ENCODE data around the gene NHLH2.

Gene NHLH2

GRCh38 chr1:115815694-115816093, 25.2 kb downstream of the NHLH2 start:
- no peaks in the 10 kb centered on the region for H3K27me3 ChIP-seq (ENCODE audit: insufficient read depth, low read depth)
- no peaks in the 10 kb centered on the region for H3K79me2 ChIP-seq (ENCODE audit: insufficient read depth, low read depth)
- H3K4me3 ChIP-seq (IDR thresholded peaks at IDR 0.05; ENCODE audit: insufficient read depth, low read depth, low read length), result no peak overlapping the region
- H4K20me1 ChIP-seq (ENCODE audit: insufficient read depth), result no peaks in the 10 kb centered on the region
- no peak for TF ChIP-seq CTCF (conservative IDR thresholded peaks at IDR 0.05; ENCODE audit: low read depth, low read length)
- no peak overlapping the region for H3K4me2 ChIP-seq
- H3K36me3 ChIP-seq (ENCODE audit: insufficient read depth), result no peaks in the 10 kb centered on the region
- H3K4me1 ChIP-seq (ENCODE audit: low read depth, poor library complexity, severe bottlenecking), result no peaks in the 10 kb centered on the region
- H3K9ac ChIP-seq, result no peak overlapping the region
- no peak overlapping the region for H2AFZ ChIP-seq (ENCODE audit: low read depth)
- H3K27ac ChIP-seq, result no peak overlapping the region

- H3K4me1 ChIP-seq (ENCODE audit: low read depth, poor library complexity, severe bottlenecking), result no peaks in the 10 kb centered on the region
- H2AFZ ChIP-seq (ENCODE audit: low read depth), result no peak overlapping the region
- no peak overlapping the region for H3K27ac ChIP-seq
- no peaks in the 10 kb centered on the region for H4K20me1 ChIP-seq (ENCODE audit: insufficient read depth)
- H3K4me3 ChIP-seq (IDR thresholded peaks at IDR 0.05; ENCODE audit: insufficient read depth, low read depth, low read length), result no peak overlapping the region
- no peaks in the 10 kb centered on the region for H3K36me3 ChIP-seq (ENCODE audit: insufficient read depth)
- H3K9ac ChIP-seq, result no peak overlapping the region
- H3K27me3 ChIP-seq (ENCODE audit: insufficient read depth, low read depth), result no peaks in the 10 kb centered on the region
- H3K4me2 ChIP-seq, result no peak overlapping the region
- no peaks in the 10 kb centered on the region for H3K79me2 ChIP-seq (ENCODE audit: insufficient read depth, low read depth)
- no peak for TF ChIP-seq CTCF (conservative IDR thresholded peaks at IDR 0.05; ENCODE audit: low read depth, low read length)
These were observed 26.1 kb downstream of the NHLH2 start for GRCh38 chr1:115814685-115815398.

GRCh38 chr1:115813727-115814126, 27.2 kb downstream of the NHLH2 start:
- no peaks in the 10 kb centered on the region for H3K27me3 ChIP-seq (ENCODE audit: insufficient read depth, low read depth)
- H3K79me2 ChIP-seq (ENCODE audit: insufficient read depth, low read depth), result no peaks in the 10 kb centered on the region
- no peaks in the 10 kb centered on the region for H4K20me1 ChIP-seq (ENCODE audit: insufficient read depth)
- no peak overlapping the region for H2AFZ ChIP-seq (ENCODE audit: low read depth)
- no peak for TF ChIP-seq CTCF (conservative IDR thresholded peaks at IDR 0.05; ENCODE audit: low read depth, low read length)
- H3K4me1 ChIP-seq (ENCODE audit: low read depth, poor library complexity, severe bottlenecking), result no peaks in the 10 kb centered on the region
- no peak overlapping the region for H3K4me2 ChIP-seq
- no peaks in the 10 kb centered on the region for H3K36me3 ChIP-seq (ENCODE audit: insufficient read depth)
- H3K4me3 ChIP-seq (IDR thresholded peaks at IDR 0.05; ENCODE audit: insufficient read depth, low read depth, low read length), result no peak overlapping the region
- no peak overlapping the region for H3K27ac ChIP-seq
- no peak overlapping the region for H3K9ac ChIP-seq

- Histone ChIP-seq H4K20me1 (ENCODE audit: insufficient read depth) (no peaks in the 10 kb centered on the region), H3K79me2 (ENCODE audit: insufficient read depth, low read depth) (no peaks in the 10 kb centered on the region)
- TF ChIP-seq CTCF (conservative IDR thresholded peaks at IDR 0.05; ENCODE audit: low read depth, low read length), result no peak
These were observed 29.6 kb downstream of the NHLH2 start for GRCh38 chr1:115811140-115811828.

More at GRCh38 chr1:115811140-115811828, 29.6 kb downstream of the NHLH2 start:
- no peaks in the 10 kb centered on the region for H3K27me3 ChIP-seq (ENCODE audit: insufficient read depth, low read depth)
- no peak overlapping the region for H3K9ac ChIP-seq
- no peak overlapping the region for H3K27ac ChIP-seq
- H3K36me3 ChIP-seq (ENCODE audit: insufficient read depth), result no peaks in the 10 kb centered on the region
- no peak overlapping the region for H3K4me3 ChIP-seq (IDR thresholded peaks at IDR 0.05; ENCODE audit: insufficient read depth, low read depth, low read length)
- H3K4me1 ChIP-seq (ENCODE audit: low read depth, poor library complexity, severe bottlenecking), result no peaks in the 10 kb centered on the region
- no peak overlapping the region for H2AFZ ChIP-seq (ENCODE audit: low read depth)
- no peak overlapping the region for H3K4me2 ChIP-seq

Data from KMS-11 (cell line).